Midbrain (tissue), 1 donor: ENCODE measurements around the gene ZNF485.
"Not testable (repeated sequence)": the region's sequence is repeated elsewhere in the genome, so short reads cannot be mapped to it uniquely, and the experiment has no call there.

ENCODE experiments used
- DNase-seq: peaks from one replicate; lab custom pipeline; 2025; lab: John Stamatoyannopoulos, UW

ZNF485 gene

DNA sequence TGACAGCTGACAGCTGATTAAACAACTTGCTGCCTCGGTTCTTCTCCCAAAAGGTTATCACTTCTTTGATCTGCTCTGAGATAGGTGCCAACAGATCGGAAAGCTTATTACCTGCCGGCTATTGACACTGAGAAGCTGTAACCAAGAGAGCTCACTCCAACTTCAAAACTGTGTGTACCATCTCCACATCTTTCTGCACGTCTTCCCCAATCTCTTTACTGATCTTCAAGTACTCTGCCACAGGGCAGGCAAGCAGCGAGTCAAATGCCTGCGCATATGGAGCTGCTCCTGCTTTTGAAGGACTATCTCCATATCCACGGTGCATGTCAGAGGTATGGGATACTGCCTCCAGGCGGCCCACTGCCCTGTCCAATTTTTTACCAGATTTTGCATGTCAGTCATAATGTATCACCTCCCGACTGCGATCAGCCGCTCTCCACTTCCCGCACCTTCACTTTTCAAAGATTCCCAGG, 352 bp upstream of the ZNF485 start:
- DNase-seq = no peak

DNA sequence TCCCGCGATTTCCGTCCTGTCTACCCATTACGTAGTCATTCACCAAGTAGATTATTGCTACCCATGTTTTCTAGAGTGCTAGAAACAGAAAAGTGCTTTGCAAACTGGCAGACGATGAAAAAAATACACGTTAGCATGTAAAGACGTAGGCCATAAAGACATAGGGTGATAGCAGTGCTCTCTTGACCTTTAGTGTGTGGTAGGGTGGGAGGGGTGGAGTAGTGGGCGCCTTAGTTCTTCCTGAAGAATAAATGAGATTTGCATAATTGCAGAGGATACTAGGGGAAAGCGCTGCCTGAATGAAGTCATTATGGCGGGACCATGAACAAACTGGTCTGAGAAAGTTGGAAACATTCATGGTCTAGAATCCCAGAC, 948 bp downstream of the ZNF485 start:
- no peak for DNase-seq

- DNase-seq = no peak
These were observed 4.4 kb downstream of the ZNF485 start for GRCh38 chr10:43610636-43611035.

DNA sequence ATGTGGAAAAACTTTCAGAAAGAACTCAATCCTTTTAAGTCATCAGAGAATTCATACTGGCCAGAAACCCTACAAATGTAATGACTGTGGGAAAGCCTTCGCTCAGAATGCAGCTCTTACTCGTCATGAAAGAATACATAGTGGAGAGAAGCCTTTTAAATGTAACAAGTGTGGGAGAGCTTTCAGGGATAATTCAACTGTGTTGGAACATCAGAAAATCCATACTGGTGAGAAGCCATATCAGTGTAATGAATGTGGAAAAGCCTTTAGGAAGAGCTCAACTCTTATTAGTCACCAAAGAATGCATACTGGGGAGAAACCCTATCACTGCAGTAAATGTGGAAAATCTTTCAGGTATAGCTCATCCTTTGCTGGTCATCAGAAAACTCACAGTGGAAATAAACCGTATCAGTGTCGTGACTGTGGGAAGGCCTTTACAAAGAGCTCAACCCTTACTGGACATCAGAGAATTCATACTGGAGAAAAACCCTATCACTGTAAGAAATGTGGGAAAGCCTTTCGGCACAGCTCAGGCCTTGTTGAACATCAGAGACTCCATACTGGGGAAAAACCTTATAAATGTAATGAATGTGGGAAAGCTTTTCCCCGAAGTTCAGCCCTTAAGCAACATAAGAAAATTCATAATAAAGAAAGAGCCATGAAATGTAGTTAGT, 10.6 kb downstream of the ZNF485 start:
- DNase-seq = no peak

DNA sequence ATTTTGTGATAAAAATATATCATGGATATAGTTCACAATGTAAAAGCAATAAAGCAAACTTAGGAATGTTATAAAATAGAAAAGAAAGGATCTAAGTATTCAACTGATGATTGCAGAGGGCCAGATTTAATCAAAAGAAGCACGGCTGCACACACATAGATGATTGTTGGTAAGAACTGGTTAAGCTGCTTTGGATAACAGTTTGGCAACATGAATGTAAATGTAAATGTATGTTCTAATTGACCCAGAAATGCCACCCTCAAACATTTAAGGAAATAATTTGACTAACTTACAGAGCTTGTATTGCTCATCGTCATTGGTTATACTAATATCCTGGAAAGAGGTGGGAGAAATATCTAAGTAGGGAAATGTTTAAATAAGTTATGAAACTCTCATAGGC, 13.1 kb downstream of the ZNF485 start:
- no peak for DNase-seq

DNA sequence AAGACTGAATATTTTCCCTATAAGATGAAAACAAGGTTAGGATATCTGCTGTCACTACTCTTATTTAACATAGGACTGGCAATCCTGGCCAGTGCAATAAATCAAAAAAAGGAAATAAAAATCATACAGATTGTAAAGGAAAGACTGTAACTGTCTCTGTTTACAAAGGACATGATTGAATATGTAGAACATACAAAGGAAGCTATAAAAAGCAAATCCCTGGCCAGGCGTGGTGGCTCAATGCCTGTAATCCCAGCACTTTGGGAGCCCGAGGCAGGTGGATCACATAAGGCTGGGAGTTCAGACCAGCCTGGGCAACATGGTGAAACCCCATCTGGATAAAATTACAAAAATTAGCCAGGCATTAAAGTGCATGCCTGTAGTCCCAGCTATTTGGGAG, 15.8 kb downstream of the ZNF485 start:
- DNase-seq = no peak

- DNase-seq = no peak
These were observed 17.1 kb downstream of the ZNF485 start for GRCh38 chr10:43623351-43623750.

GRCh38 chr10:43627942-43628341, 21.7 kb downstream of the ZNF485 start:
- no peak for DNase-seq

- no peak for DNase-seq
These were observed 22.7 kb downstream of the ZNF485 start for GRCh38 chr10:43628956-43629355.

DNA sequence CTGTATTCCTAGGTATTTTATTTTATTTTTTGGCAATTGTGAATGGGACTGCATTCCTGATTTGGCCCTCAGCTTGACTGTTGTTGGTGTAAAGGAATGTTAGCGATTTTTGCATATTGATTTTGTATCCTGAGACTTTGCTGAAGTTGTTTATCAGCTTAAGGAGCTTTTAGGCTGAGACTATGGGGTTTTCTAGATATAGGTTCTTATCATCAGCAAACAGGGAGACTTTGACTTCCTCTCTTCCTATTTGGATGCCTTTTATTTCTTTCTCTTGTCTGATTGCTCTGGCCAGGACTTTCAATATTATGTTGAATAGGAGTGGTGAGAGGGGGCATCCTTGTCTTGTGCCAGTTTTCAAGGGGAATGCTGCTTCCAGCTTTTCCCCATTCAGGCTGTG, 29.6 kb downstream of the ZNF485 start:
- DNase-seq = not testable (repeated sequence)

GRCh38 chr10:43640603-43641002, 34.4 kb downstream of the ZNF485 start:
- DNase-seq = no peak

DNA sequence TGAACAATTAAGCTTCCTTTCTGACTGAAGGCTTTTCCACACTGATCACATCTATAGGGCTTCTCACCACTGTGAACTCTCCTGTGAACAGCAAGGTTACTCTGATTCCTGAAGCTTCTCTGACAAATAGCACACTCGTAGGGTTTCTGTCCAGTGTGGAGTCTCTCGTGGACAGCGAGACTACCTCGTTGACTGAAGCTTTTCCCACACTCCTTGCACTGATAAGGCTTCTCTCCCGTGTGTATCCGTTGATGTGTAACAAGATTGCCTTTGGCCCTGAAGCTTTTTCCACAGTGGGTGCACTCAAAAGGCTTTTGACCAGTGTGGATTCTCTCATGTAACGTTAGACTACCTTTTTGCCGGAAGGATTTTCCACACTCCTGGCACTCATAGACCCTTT, 38.0 kb downstream of the ZNF485 start:
- no peak for DNase-seq

GRCh38 chr10:43645866-43646265, 39.6 kb downstream of the ZNF485 start:
- no peak for DNase-seq

GRCh38 chr10:43647576-43647975, 41.3 kb downstream of the ZNF485 start:
- no peak for DNase-seq

GRCh38 chr10:43648095-43648397, 41.8 kb downstream of the ZNF485 start:
- peak; percentile 30 for DNase-seq

DNA sequence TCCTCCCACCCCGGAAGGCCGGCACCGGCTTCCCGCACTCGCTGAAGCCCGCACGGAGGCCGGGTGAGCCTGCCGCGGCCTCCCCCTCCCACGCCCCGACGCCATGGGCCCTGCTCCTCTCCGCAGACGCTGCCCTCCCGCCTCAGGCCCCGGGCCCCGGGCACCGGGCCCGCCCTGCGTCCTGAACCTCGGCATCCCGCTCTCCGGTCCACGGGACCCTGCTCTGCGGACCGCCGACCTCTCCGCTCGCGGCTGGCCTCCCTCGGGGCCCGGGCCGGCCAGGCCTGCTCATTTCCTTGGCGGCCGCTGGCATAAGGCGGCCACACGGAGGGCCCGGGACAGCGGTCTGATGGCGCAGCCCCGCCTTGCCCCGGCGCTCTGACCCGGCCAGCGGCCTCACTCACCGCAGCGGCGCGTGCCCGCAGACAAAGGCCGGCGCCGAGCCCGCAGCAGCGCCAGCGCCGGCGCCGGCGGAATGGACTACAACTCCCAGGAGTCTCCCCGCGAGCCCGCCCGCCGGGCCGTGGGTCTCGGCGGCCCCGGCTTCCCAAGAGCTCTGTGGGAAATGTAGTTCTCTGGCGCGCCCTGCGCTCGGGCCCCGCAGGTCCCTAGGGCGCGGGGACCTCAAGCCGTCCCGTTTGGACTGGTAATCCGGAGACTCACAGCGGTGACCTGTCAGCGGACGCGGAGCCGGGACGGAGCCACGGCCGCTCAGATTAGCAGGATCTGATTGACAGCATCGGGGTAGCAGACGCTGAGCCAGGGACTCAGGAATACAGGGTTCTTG, 42.4 kb downstream of the ZNF485 start, which contains the start of gene ZNF32:
Gene ZNF32 (minus strand): TSS at position 484 of the 787 bp plus-strand sequence. CDS start 2,748 bp downstream, outside the sequence.
- peak; percentile 93 for DNase-seq

- no peak for DNase-seq
These were observed 42.9 kb downstream of the ZNF485 start for GRCh38 chr10:43649185-43649523.

- DNase-seq = no peak
These were observed 47.5 kb downstream of the ZNF485 start for GRCh38 chr10:43653746-43654145.

DNA sequence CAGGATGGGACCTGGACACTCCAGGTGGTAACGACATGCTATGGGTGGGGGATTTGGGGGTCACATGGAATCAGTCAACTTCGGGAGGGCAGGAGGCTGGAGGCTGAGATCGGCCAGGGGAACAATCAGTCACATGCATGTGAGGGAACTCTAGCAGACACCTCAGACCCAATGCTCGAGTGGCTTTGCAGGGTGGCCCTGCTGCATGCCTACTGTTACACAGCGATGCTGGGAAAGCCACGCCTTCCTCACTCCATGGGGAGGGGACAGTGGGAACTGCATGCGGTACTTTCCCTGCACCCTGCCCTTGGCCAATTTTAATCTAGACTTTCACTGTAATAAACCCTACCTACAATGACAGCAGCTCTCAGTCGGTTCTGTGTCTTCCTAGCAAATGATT, 49.1 kb downstream of the ZNF485 start:
- DNase-seq = no peak

GRCh38 chr10:43658227-43658626, 52.0 kb downstream of the ZNF485 start:
- no peak for DNase-seq

DNA sequence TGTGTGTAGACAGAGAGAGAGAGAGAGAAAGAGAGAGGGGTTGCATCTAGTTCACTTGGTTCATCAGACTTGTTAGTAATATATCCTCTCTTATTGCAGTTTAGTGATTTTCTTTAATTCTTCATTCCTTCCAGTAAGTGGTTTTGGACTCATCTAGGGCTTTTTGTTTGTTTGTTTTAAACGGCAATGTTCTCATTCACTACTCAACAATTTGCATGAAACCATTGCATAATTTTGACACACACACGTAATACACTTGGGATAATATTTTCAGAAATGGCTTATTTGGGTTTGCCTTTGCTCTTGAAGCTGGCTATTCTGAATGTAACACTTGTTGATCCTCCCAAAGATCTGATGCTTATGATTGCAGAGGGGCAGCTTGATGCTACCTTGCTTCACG, 58.8 kb downstream of the ZNF485 start:
- DNase-seq = no peak

DNA sequence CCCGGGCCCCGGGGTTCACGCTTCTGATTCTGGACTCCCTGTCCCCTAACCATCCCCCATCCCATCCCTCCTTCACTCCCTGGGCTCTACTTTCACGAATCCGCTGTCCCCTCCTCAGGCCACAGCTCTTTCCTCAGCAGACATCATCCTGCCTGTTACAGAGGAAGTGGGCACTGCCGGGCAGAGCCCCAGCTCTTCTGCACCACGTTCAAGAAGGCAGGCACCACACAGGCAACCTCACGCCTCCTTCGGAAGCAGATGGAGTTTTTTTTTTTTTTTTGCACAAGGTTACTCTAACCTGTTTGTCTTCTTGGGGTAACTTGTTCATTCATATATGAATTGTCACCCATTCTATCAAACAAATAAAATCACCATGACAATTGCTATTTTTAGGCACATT, 60.3 kb downstream of the ZNF485 start:
- DNase-seq = no peak

- DNase-seq = no peak
These were observed 61.1 kb downstream of the ZNF485 start for GRCh38 chr10:43667317-43667731.
